Omental fat pad (tissue), 4 donors: ENCODE data around the gene STK32A. TPM values are rescaled to one million over a fixed set of nuclear protein-coding genes. Genes with fewer than 3 reads are reported as not detected.

Experiments used
- ATAC-seq: fragments of 150-250 bp; one replicate; pipeline ENCODE4 v1.9.1; 2016; ENCODE audit warnings: mild to moderate bottlenecking, moderate library complexity; ENCODE audit not compliant: low FRiP score
- DNase-seq: peaks from one replicate; pipeline ENCODE4 v3.0.0-alpha.2; 2019; ENCODE audit warnings: low spot score
- total RNA-seq, 4 donors: library from RNA; depleted of rRNA; stranded (reverse); fragments of >200 nt; gene quantifications; one replicate each; pipeline ENCODE4 v1.1.0, GENCODE V29; 2016
- TF ChIP-seq, protein P1 (sequence below), 3 donors: fragments of 450-650 bp; IDR thresholded peaks; one replicate each; pipeline ENCODE4 v1.5.1; 2016 to 2017; ENCODE audit warnings: antibody characterized with exemption in 3 of 3, mild to moderate bottlenecking in 3 of 3, moderate library complexity in 2 of 3

The STK32A gene
- total RNA-seq, 4 donors from 2014 or later: 0.48 to 12.3 (median 4.9) TPM

DNA sequence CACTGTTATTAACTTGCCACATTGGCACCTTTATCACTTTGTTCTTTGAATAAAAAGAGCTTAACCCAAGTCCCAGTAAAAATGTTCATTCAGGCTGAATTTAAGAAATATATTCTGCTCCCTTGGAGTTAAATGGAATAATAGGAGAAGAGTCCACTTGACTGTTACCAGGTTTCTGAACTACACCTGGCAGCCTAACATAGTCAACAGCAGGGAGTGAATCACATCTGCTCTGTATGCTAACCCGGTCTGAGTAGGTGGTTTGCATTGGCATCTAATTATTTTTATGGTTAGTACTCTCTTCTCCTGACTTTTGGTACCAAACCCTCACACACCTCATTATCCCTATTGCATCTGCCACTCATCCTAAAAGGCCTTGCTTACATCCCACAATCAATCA, 86.7 kb downstream of the STK32A start:
- DNase-seq (no peak), ATAC-seq (no peak)
- TF ChIP-seq, protein P1, sequence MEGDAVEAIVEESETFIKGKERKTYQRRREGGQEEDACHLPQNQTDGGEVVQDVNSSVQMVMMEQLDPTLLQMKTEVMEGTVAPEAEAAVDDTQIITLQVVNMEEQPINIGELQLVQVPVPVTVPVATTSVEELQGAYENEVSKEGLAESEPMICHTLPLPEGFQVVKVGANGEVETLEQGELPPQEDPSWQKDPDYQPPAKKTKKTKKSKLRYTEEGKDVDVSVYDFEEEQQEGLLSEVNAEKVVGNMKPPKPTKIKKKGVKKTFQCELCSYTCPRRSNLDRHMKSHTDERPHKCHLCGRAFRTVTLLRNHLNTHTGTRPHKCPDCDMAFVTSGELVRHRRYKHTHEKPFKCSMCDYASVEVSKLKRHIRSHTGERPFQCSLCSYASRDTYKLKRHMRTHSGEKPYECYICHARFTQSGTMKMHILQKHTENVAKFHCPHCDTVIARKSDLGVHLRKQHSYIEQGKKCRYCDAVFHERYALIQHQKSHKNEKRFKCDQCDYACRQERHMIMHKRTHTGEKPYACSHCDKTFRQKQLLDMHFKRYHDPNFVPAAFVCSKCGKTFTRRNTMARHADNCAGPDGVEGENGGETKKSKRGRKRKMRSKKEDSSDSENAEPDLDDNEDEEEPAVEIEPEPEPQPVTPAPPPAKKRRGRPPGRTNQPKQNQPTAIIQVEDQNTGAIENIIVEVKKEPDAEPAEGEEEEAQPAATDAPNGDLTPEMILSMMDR (IDR thresholded peaks at IDR 0.05): no peak

DNA sequence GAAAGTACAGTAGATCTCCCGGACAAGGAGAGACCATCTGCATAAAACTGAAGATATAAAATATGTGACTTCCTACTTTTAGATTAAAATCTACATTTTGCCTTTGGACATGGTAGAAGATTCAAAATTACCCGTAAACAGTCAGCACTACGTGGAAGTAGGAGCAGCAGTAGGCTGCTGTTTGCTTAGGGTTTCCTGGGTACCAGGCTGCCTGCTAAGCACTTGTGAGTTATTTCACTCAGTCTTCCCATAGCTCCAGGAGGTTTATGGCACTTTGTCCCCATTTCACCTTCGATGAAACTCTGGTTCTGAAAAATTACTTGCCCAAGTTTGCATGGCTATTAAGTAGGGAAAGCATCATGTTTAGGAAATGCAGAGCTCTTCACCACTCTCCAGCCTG, 92.6 kb downstream of the STK32A start:
- DNase-seq: no peak
- ATAC-seq: no peak
- TF ChIP-seq, protein P1 (IDR thresholded peaks at IDR 0.05): no peak

DNA sequence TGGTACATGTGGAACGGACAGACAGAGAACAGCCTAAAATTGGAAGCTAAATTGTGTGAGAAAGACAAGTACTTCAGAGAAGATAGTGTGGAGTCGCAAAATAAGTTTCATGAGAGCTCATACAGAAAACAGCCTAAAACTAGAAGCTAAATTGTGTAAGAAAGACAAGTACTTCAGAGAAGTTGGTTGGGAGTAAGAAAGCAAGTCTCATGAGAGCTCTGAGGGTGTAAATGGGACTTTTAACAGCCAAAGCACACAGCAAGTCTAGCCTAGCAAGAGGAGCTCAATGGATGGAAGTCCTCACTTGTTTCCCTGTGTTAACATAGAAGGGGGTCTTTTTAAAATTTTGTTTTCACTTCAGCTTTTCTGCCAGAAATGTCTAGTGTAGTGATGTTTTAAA, 93.1 kb downstream of the STK32A start:
- ATAC-seq: no peak
- TF ChIP-seq, protein P1 (IDR thresholded peaks at IDR 0.05): no peak
- no peak for DNase-seq

DNA sequence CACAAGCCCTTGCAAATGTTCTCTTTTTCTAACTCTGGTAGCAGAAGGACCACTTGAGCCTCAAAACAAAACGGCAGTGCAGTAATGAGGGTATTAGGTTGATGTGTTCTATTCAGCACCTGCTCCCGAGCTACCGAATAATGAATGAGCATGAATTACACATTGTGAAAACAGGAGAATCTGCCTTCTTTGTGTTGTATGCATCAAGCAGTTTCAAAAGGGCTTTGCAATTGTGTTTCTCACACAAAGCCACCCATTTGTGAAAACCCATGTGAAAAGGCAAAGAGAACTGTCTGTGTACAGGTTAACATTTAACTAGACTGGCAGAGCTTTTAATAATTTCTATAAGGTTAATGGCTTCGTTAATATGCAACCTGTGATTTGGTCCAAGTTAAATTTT, 97.8 kb downstream of the STK32A start:
- DNase-seq (no peak), ATAC-seq (no peak)
- TF ChIP-seq, protein P1 (IDR thresholded peaks at IDR 0.05): no peak

DNA sequence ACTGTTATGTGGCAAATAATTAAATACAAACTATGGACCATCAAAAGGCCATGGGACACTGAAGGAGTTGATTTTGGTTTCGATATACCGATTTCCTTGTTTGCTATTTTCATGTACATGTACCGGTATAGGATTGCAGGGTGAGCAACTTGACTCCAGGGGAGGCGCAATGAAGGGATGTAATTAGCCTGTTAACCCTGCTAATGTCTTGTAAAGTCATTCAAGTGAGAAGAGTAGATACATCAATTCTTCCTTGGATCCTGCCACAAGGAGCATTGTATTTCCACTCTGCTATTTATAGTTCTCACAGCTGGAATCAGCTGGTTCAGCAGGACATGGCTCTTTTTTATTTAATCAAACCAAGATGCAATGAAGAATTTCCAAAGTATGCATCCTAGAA, 102.0 kb downstream of the STK32A start:
- TF ChIP-seq, protein P1 (IDR thresholded peaks at IDR 0.05): no peak
- no peak for ATAC-seq

DNA sequence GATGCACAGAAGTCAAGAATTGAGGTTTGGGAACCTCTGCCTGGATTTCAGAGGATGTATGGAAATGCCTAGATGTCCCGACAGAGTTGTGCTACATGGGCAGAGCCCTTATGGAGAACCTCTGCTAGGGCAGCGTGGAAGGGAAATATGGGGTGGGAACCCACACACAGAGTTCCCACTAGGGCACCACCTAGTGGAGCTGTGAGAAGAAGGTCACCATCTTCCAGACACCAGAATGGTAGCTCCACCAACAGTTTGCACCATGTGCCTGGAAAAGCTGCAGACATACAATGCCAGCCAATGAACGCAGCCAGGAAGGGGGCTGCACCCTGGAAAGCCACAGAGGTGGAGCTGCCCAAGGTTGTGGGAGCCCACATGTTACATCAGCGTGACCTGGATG, 104.5 kb downstream of the STK32A start:
- ATAC-seq (no peak), DNase-seq (no peak)
- TF ChIP-seq, protein P1 (IDR thresholded peaks at IDR 0.05): no peak

More for the DNA sequence above, 102.0 kb downstream of the STK32A start:
- no peak for DNase-seq

DNA sequence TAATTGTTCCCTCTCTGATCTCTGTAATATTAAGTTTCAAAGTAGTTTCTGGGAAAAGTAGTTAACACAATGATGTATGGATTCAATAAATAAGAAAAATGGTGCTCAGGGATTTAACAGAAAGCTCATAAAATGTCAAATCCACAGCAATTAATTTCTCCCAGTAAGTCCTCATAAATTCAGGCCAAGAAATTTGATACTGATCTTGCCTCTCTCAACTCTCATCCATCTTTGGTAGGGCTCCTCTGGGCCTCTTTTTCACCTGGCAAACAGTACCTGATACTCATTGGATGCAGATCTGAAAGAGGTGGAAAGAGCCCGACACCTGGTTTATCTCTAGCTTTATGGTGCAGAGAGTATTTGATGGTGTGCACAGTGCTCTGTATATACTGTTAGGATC, 106.1 kb downstream of the STK32A start:
- no peak for DNase-seq
- TF ChIP-seq, protein P1 (IDR thresholded peaks at IDR 0.05): no peak
- no peak for ATAC-seq
